Measurements from ENCODE around the gene ZNF202.

DNA sequence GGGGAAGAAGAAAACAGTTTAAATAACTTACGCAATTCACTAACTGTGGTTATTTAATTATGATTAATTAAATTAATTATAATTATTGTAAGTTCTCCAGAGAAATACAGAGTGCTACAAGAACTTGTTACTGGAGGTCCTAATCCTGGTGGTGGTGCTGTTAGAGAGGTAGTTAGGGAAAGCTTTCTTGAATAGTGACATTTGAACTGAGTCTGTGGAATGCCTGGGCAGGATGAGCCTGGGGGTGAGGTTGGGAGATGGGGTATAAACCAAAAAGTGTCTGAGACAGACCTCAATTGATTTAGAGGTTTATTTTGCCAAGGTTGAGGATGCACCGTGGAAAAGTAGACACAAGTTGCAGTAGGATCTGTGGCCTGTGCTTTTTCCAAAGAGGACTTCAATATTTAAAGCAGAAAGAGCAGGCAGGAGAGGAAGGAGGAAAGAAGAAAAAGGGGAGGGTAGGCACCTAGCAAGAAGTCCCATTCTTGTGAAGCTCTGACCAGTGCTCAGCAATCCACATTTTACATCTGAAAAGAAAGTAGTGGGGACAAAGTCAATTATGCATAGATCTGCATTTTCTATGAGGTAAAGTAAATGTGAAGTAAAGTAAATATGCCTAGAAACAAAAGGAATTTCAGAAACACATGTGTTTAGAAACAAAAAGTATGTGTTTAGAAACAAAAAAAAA, 4.4 kb upstream of the ZNF202 start:
- no peak for TF ChIP-seq POLR2A (IDR thresholded peaks at IDR 0.05; ENCODE audit: insufficient read depth in 1 of 2, low read depth in 2 of 2, low read length in 2 of 2)
- TF ChIP-seq HIVEP1 (CRISPR knock-in tag; IDR thresholded peaks at IDR 0.05): no peak
- no peak for TF ChIP-seq IKZF1 (IDR thresholded peaks at IDR 0.05)
- TF ChIP-seq GABPA (IDR thresholded peaks at IDR 0.05; ENCODE audit: low read depth, low read length): no peak
- no peak for TF ChIP-seq GABPA (CRISPR knock-in tag; IDR thresholded peaks at IDR 0.05; ENCODE audit: low read depth)
- no peak for TF ChIP-seq ZSCAN12 (CRISPR knock-in tag; IDR thresholded peaks at IDR 0.05)
- no peak for TF ChIP-seq TCF7 (IDR thresholded peaks at IDR 0.05; ENCODE audit: low read depth)
- no peak for TF ChIP-seq ZNF703 (CRISPR knock-in tag; IDR thresholded peaks at IDR 0.05; ENCODE audit: borderline replicate concordance)
